ENCODE measurements around the gene FOXP3.
A peak's percentile ranks its signal among the peaks of the same experiment; 100 is the strongest.
"Not testable (repeated sequence)": the region's sequence is repeated elsewhere in the genome, so short reads cannot be mapped to it uniquely, and the experiment has no call there.

FOXP3 gene

GRCh38 chrX:49264460-49264859 is at the start of gene FOXP3:
Gene FOXP3 (minus strand): TSS chrX:49264710. CDS start chrX:49258505, 6,205 bp downstream.
- no peak for DNase-seq (ENCODE audit: low read depth)

GRCh38 chrX:49312176-49312575 is 47.7 kb upstream of the FOXP3 start:
- no peak for DNase-seq (ENCODE audit: low read depth)

- no peak for DNase-seq (ENCODE audit: low read depth)
Measured at GRCh38 chrX:49310371-49310770, 45.9 kb upstream of the FOXP3 start.

- no peak for DNase-seq (ENCODE audit: low read depth)
Measured at GRCh38 chrX:49309401-49309981, 45.0 kb upstream of the FOXP3 start.

- no peak for DNase-seq (ENCODE audit: low read depth)
Measured at GRCh38 chrX:49308604-49309269, 44.2 kb upstream of the FOXP3 start.

- DNase-seq (ENCODE audit: low read depth) = not testable (repeated sequence)
Measured at GRCh38 chrX:49307775-49308174, 43.3 kb upstream of the FOXP3 start.

GRCh38 chrX:49303346-49303745 is 38.8 kb upstream of the FOXP3 start, which contains the start of gene GAGE10:
Gene GAGE10 (plus strand): TSS chrX:49303646. CDS start chrX:49304860, 1,214 bp downstream.
- DNase-seq (ENCODE audit: low read depth) = no peak

- DNase-seq (ENCODE audit: low read depth) = no peak
Measured at GRCh38 chrX:49300703-49301102, 36.2 kb upstream of the FOXP3 start.

GRCh38 chrX:49299293-49299692 is 34.8 kb upstream of the FOXP3 start:
- not testable (repeated sequence) for DNase-seq (ENCODE audit: low read depth)

GRCh38 chrX:49292400-49293362 is 28.2 kb upstream of the FOXP3 start:
- DNase-seq (ENCODE audit: low read depth) = no peak

GRCh38 chrX:49291615-49292337 is 27.3 kb upstream of the FOXP3 start:
- no peak for DNase-seq (ENCODE audit: low read depth)

GRCh38 chrX:49290215-49290614 is 25.7 kb upstream of the FOXP3 start:
- no peak for DNase-seq (ENCODE audit: low read depth)

GRCh38 chrX:49287665-49288064 is 23.2 kb upstream of the FOXP3 start:
- no peak for DNase-seq (ENCODE audit: low read depth)

GRCh38 chrX:49286581-49286980 is 22.1 kb upstream of the FOXP3 start:
- no peak for DNase-seq (ENCODE audit: low read depth)

GRCh38 chrX:49286136-49286535 is 21.6 kb upstream of the FOXP3 start:
- DNase-seq (ENCODE audit: low read depth) = no peak

GRCh38 chrX:49284212-49284611 is 19.7 kb upstream of the FOXP3 start:
- no peak for DNase-seq (ENCODE audit: low read depth)

- peak; percentile 9 for DNase-seq (ENCODE audit: low read depth)
Measured at GRCh38 chrX:49282647-49283011, 18.1 kb upstream of the FOXP3 start.

GRCh38 chrX:49278081-49278480 is 13.6 kb upstream of the FOXP3 start:
- no peak for DNase-seq (ENCODE audit: low read depth)

GRCh38 chrX:49277535-49277830 is 13.0 kb upstream of the FOXP3 start:
- no peak for DNase-seq (ENCODE audit: low read depth)

- DNase-seq (ENCODE audit: low read depth) = no peak
Measured at GRCh38 chrX:49276671-49277534, 12.4 kb upstream of the FOXP3 start.

GRCh38 chrX:49276207-49276606 is 11.7 kb upstream of the FOXP3 start:
- no peak for DNase-seq (ENCODE audit: low read depth)

All from stromal cell of bone marrow (primary cell).